ENCODE results near the gene SETDB1.
"Not testable (repeated sequence)": the region's sequence is repeated elsewhere in the genome, so short reads cannot be mapped to it uniquely, and the experiment has no call there.

DNA sequence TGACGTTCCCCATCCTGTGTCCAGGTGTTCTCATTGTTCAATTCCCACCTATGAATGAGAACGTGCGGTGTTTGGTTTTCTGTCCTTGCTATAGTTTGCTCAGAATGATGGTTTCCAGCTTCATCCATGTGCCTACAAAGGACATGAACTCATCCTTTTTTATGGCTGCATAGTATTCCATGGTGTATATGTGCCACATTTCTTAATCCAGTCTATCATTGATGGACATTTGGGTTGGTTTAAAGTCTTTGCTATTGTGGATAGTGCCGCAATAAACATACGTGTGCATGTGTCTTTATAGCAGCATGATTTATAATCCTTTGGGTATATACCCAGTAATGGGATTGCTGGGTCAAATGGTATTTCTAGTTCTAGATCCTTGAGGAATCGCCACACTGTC lies 2.6 kb downstream of the SETDB1 start:
- TF ChIP-seq CTCF (conservative IDR thresholded peaks at IDR 0.05; ENCODE audit: low read length); EZH2phosphoT487 (IDR thresholded peaks at IDR 0.05; ENCODE audit: borderline replicate concordance): not testable (repeated sequence)

All from Loucy (cell line).